HG02759 (cell line): ENCODE measurements around the gene GPR139.

Experiments
- ATAC-seq: cut with Tn5 transposase; IDR thresholded peaks from one replicate; pipeline ENCODE4 v1.9.1; 2021; ENCODE audit warnings: mild to moderate bottlenecking, moderate library complexity; ENCODE audit not compliant: unreplicated experiment

The GPR139 gene

GRCh38 chr16:19991614-19992013 is 82.1 kb downstream of the GPR139 start:
- ATAC-seq: no peak

- ATAC-seq: no peak
Observed at GRCh38 chr16:19984135-19984534, 89.6 kb downstream of the GPR139 start.
